A549 (cell line): ENCODE measurements around the gene IL17RA.

Experiments used
- CHD2 ChIP-seq: fragments of 150-350 bp; IDR thresholded peaks from 2 replicates; pipeline ENCODE4 v1.6.1; 2014; ENCODE audit warnings: low read length; ENCODE audit not compliant: partially characterized antibody
- EP300 ChIP-seq, 2 experiments: fragments of >200 bp; sonication (Bioruptor Twin); formaldehyde crosslinking; IDR thresholded peaks; 2 replicates in 1 of 2; 3 replicates in 1 of 2; pipeline ENCODE4 v1.6.1; 2016 to 2017
- ESRRA ChIP-seq: fragments of 150-350 bp; IDR thresholded peaks from 2 replicates; pipeline ENCODE4 v1.6.1; 2014; ENCODE audit warnings: mild to moderate bottlenecking, low read length, borderline replicate concordance
- HMGXB4 ChIP-seq: fragments of 250-450 bp; sonication (Bioruptor Pico); IDR thresholded peaks from 2 replicates; pipeline ENCODE4 v1.5.0; 2021; ENCODE audit warnings: mild to moderate bottlenecking, moderate library complexity, borderline replicate concordance
- HOXB5 ChIP-seq: fragments of 250-450 bp; sonication (Bioruptor Pico); IDR thresholded peaks from 2 replicates; pipeline ENCODE4 v1.5.0; 2020; ENCODE audit warnings: mild to moderate bottlenecking, moderate library complexity
- POLR2A ChIP-seq: IDR thresholded peaks from 2 replicates; pipeline ENCODE4 v1.6.1; 2012; ENCODE audit warnings: mild to moderate bottlenecking, low read length
- POLR2AphosphoS2 ChIP-seq: conservative IDR thresholded peaks from 2 replicates; pipeline ENCODE4 v1.6.1; 2012; ENCODE audit warnings: low read length, improper control_type of control experiment, inconsistent platforms
- RFX5 ChIP-seq: fragments of 450-650 bp; IDR thresholded peaks from 2 replicates; pipeline ENCODE4 v1.7.1; 2014; ENCODE audit warnings: antibody characterized with exemption, mild to moderate bottlenecking, moderate library complexity
- TF ChIP-seq, protein P1 (sequence below): fragments of >200 bp; sonication (Bioruptor Twin); formaldehyde crosslinking; IDR thresholded peaks from 3 replicates; pipeline ENCODE4 v1.5.1; 2016
- TF ChIP-seq, protein P2 (sequence below): IDR thresholded peaks from 2 replicates; pipeline ENCODE4 v1.6.1; 2012

DNA sequence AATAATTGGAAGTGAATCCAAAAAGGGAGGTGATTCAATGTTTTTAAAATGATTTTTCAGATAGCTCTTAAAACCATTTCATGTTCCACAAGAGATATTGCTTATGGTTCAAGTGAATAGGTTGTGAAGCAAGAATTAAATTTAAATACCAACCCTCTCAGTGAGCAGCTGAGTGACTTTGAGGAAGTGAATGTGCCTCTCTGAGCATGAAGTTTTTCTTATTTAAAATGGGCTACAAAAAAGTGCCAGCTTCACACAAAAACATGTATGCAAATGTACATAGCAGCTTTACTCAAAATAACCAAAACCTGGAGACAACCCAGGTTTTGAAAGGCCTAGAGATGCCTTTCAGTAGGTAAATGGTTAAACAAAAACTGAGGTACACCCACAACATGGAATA lies 41.3 kb upstream of the IL17RA start:
- TF ChIP-seq HOXB5 (CRISPR knock-in tag) (no peak), HMGXB4 (CRISPR knock-in tag) (no peak), POLR2AphosphoS2 (no peak), CHD2 (no peak), RFX5 (no peak), EP300 (IDR thresholded peaks at IDR 0.05) (no peak), ESRRA (no peak), POLR2A (no peak)
- TF ChIP-seq, protein P1, sequence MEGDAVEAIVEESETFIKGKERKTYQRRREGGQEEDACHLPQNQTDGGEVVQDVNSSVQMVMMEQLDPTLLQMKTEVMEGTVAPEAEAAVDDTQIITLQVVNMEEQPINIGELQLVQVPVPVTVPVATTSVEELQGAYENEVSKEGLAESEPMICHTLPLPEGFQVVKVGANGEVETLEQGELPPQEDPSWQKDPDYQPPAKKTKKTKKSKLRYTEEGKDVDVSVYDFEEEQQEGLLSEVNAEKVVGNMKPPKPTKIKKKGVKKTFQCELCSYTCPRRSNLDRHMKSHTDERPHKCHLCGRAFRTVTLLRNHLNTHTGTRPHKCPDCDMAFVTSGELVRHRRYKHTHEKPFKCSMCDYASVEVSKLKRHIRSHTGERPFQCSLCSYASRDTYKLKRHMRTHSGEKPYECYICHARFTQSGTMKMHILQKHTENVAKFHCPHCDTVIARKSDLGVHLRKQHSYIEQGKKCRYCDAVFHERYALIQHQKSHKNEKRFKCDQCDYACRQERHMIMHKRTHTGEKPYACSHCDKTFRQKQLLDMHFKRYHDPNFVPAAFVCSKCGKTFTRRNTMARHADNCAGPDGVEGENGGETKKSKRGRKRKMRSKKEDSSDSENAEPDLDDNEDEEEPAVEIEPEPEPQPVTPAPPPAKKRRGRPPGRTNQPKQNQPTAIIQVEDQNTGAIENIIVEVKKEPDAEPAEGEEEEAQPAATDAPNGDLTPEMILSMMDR = no peak
- TF ChIP-seq, protein P2, sequence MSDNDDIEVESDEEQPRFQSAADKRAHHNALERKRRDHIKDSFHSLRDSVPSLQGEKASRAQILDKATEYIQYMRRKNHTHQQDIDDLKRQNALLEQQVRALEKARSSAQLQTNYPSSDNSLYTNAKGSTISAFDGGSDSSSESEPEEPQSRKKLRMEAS = no peak
